ENCODE measurements around the gene WHAMM.

The WHAMM gene

GRCh38 chr15:82881747-82882146, 72.3 kb downstream of the WHAMM start:
- TF ChIP-seq CTCF (IDR thresholded peaks at IDR 0.05; ENCODE audit: low read depth, low read length) = no peak
- no peak for DNase-seq (ENCODE audit: extremely low read depth, low read depth)

GRCh38 chr15:82882273-82882928, 73.0 kb downstream of the WHAMM start:
- DNase-seq (ENCODE audit: extremely low read depth, low read depth) = no peak
- no peak for TF ChIP-seq CTCF (IDR thresholded peaks at IDR 0.05; ENCODE audit: low read depth, low read length)

Data from AG09319 (cell line).